Duodenal mucosa (tissue), 2 donors: ENCODE measurements around the gene NETO1.

ENCODE experiments used
- H3K27ac ChIP-seq: one replicate; pipeline ENCODE4 v1.7.0; 2013; ENCODE audit warnings: low read depth, low read length
- H3K27me3 ChIP-seq, 2 donors: one replicate each; pipeline ENCODE4 v1.7.0; 2013; ENCODE audit warnings: low read length in 2 of 2, control low read depth in 1 of 2; ENCODE audit not compliant: insufficient read depth in 2 of 2, control insufficient read depth in 1 of 2
- H3K36me3 ChIP-seq, 2 donors: one replicate each; pipeline ENCODE4 v1.7.0; 2013; ENCODE audit warnings: low read length in 2 of 2, control low read depth in 1 of 2; ENCODE audit not compliant: insufficient read depth in 2 of 2, control insufficient read depth in 1 of 2
- H3K4me1 ChIP-seq, 2 donors: one replicate each; pipeline ENCODE4 v1.7.0; 2013; ENCODE audit warnings: low read length in 2 of 2, control low read depth in 1 of 2; ENCODE audit not compliant: insufficient read depth in 2 of 2, control insufficient read depth in 1 of 2
- H3K4me3 ChIP-seq, 2 donors: one replicate each; pipeline ENCODE4 v1.7.0; 2013; ENCODE audit warnings: low read length in 2 of 2, low read depth in 1 of 2
- H3K9ac ChIP-seq, 2 donors: one replicate each; pipeline ENCODE4 v1.7.0; 2013; ENCODE audit warnings: low read length in 2 of 2, low read depth in 1 of 2
- H3K9me3 ChIP-seq, 2 donors: one replicate each; pipeline ENCODE4 v1.7.0; 2013; ENCODE audit warnings: low read length in 2 of 2, control low read depth in 1 of 2; ENCODE audit not compliant: control insufficient read depth in 1 of 2

NETO1 gene

DNA sequence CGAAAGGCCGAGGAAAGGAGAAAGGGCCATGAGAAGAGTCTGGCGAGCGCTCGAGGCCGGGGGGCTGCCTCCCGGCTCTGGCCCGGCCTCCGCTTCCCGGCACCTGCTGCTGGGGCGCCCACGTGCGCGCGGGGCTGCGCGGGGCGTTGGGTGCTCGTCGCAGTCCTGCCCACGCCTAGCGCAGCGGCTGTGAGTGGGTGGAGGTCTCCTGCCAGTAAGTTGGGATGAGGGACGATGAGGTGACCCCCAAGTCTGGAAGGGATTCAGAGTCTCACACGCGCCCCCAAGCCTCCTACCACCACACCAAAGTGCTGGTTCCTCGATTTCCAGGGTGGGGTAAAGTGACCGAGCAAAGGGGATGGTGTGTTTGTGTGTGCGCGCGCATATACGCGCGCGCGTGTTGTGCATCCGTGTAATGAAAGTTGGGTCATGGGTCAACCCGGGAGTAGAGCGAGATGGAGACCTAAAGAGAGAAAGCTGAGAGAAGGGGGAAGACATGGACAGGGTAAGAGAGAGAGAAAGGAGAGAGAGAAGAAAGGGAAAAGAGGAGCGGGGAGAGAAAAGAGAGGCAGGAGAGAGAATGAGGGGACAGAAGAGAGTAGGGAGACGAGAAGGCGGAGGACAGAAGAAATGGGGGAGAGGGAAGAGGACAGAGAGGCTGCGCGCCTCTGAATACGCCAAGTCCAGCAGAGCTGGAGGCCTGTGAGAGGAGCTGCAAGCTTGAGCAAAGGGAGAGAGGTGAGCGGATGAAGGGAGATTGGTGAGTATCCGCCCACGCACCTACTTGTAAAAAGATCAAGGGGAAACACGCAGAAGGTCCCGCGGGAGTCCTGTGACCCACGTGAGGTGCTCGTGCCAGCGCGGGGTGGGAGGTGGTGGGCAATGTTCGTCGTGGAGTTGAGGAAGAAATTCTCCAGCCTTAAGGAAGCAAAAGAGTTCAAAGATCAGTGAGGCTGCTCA is 1.7 kb upstream of the NETO1 start:
- H3K4me3 ChIP-seq = no peak overlapping the region
- no peaks in the 10 kb centered on the region for H3K27me3 ChIP-seq
- H3K4me1 ChIP-seq = no peaks in the 10 kb centered on the region
- no peaks in the 10 kb centered on the region for H3K36me3 ChIP-seq
- no peak overlapping the region for H3K9ac ChIP-seq
- H3K27ac ChIP-seq = no peak overlapping the region
- H3K9me3 ChIP-seq = no peaks in the 10 kb centered on the region

DNA sequence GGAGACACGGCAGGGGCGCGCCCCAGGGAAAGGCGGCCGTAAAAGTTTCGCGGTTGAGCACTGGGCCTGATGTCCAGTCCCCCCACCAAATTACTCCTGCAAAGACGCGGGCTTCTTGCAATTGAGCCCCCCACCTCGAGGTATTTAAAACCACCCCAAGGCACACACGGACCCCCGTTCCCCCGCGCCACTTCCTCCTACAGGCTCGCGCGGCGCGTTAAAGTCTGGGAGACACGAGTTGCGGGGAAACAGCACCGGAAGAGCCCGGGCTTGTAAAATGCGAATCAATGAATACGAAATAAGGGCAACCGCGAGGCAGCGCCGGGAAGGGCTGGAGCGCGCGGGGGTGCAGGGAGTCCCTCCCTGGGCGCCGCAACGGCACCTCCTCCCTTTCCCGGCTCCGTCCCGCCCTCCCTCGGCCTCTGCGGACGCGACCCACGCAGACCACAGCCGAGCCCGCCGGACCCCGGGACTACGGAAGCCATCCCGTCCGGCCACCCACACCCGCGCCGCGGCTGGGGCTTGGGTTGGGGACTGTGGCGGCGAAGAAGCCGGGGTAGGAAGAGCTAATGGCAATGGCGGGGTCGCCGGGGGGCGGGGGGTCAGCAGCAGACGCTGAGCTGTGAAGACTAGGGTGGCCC is 918 bp upstream of the NETO1 start:
- Histone ChIP-seq H3K36me3 (no peaks in the 10 kb centered on the region), H3K27me3 (no peaks in the 10 kb centered on the region), H3K4me3 (no peak overlapping the region), H3K9ac (no peak overlapping the region), H3K27ac (no peak overlapping the region), H3K4me1 (no peaks in the 10 kb centered on the region), H3K9me3 (no peaks in the 10 kb centered on the region)

DNA sequence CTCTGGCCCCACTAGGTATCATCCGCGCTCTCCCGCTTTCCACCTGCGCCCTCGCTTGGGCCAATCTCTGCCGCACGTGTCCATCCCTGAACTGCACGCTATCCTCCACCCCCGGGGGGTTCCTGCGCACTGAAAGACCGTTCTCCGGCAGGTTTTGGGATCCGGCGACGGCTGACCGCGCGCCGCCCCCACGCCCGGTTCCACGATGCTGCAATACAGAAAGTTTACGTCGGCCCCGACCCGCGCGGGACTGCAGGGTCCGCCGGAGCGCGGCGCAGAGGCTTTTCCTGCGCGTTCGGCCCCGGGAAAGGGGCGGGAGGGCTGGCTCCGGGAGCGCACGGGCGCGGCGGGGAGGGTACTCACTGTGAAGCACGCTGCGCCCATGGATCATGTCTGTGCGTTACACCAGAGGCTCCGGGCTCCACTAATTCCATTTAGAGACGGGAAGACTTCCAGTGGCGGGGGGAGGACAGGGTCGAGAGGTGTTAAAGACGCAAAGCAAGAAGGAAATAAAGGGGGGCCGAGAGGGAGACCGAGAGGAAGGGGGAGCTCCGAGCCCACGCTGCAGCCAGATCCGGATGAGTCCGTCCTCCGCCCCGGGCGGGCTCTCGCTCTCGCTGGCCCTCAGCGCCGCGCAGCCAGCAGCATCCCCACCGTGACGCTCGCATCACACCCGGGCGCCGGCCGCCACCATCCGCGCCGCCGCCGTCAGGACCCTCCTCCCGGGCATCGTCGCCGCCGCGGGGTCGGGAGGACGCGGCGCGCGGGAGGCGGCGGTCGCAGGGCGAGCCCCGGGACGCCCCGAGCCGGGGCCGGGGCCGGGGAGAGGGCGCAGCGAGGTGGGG is 664 bp downstream of the NETO1 start:
- Histone ChIP-seq H3K27me3 (no peaks in the 10 kb centered on the region), H3K4me3 (no peak overlapping the region), H3K9ac (no peak overlapping the region), H3K9me3 (no peaks in the 10 kb centered on the region), H3K4me1 (no peaks in the 10 kb centered on the region), H3K27ac (no peak overlapping the region), H3K36me3 (no peaks in the 10 kb centered on the region)

DNA sequence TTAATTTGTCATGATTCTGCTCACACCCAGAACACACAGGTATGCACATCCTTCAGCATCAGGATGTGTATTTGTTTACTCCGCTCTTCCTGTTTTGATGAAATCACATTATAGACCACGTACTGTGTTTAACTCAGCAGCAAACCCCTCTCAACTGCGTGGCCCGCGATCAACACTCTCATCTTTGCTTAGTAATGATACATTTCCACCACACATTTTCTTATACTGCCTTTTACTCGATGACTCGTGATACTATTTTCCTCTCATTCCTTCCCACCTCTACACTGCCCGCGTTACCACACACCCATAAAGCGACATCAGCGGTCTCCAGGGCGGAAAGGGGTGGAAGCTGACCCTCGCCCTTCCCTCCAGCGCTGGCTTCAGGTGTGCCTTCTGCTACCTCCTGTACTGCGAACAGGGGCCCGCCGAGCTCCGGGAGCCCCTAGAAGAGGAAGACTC is 1.3 kb downstream of the NETO1 start:
- Histone ChIP-seq H3K4me1 (no peaks in the 10 kb centered on the region), H3K27ac (no peak overlapping the region), H3K9me3 (no peaks in the 10 kb centered on the region), H3K36me3 (no peaks in the 10 kb centered on the region), H3K27me3 (no peaks in the 10 kb centered on the region), H3K4me3 (no peak overlapping the region), H3K9ac (no peak overlapping the region)

DNA sequence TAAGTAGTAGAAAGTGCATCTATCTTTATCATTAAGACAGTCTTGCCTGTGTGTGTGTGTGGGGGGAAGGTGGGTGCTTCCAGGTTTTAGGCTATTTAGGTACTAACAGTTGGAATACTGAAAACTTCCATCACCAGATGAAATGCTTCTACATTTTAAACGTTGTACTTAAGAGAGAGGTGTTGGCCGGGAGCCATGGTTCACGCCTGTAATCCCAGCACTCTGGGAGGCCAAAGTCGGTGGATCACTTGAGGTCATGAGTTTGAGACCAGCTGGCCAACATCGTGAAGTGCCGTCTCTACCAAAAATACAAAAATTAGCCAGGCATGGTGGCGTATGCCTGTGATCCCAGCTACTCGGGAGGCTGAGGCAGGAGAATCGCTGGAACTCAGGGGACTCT is 4.0 kb downstream of the NETO1 start:
- Histone ChIP-seq H3K9me3 (no peaks in the 10 kb centered on the region), H3K27ac (no peak overlapping the region), H3K4me1 (no peaks in the 10 kb centered on the region), H3K36me3 (no peaks in the 10 kb centered on the region), H3K27me3 (no peaks in the 10 kb centered on the region), H3K4me3 (no peak overlapping the region), H3K9ac (no peak overlapping the region)

DNA sequence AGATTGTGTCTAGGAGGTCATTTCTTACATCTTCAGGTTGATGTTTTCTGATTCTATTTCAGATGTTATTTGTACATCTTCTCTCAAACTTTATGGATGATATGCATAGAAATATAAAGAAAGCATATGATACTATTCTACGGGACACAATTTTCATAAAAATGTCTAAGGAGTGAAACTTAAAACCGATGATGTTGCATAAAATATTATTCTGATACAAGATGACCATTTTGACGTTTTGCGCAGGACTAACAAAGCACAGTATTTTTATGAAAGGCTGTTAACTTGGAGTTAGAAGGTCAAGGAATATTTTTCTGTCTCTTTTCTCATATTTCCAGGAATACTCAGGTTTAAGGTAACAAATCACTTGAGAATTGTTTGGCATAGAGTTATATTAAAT is 8.7 kb downstream of the NETO1 start:
- Histone ChIP-seq H3K27ac (no peak overlapping the region), H3K4me3 (no peak overlapping the region), H3K4me1 (no peaks in the 10 kb centered on the region), H3K36me3 (no peaks in the 10 kb centered on the region), H3K9ac (no peak overlapping the region), H3K9me3 (peaks cover 0 to 3% of the 10 kb centered on the region in 2 donors), H3K27me3 (no peaks in the 10 kb centered on the region)

DNA sequence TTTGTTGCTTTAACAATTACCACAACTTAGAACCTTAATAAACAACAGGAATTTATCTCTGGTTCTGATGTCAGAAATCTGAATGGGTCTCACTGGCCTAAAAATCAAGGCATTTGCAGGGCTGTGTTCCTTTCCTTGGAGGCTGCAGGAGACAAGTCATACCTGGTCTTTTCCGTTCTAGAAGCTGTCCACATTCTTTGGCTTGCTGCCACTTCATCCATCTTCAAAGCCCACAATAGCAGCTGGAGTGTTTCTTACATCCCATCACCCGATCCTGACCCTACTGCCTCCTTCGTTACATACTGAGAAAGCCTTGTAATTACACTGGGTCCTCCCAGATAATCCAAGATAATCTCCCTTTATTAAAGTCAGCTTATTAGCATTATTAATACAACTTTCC is 18.1 kb downstream of the NETO1 start:
- Histone ChIP-seq H3K27me3 (no peaks in the 10 kb centered on the region), H3K36me3 (no peaks in the 10 kb centered on the region), H3K4me3 (no peak overlapping the region), H3K27ac (no peak overlapping the region), H3K9ac (no peak overlapping the region), H3K9me3 (peaks cover 0 to 12% of the 10 kb centered on the region in 2 donors), H3K4me1 (no peaks in the 10 kb centered on the region)

DNA sequence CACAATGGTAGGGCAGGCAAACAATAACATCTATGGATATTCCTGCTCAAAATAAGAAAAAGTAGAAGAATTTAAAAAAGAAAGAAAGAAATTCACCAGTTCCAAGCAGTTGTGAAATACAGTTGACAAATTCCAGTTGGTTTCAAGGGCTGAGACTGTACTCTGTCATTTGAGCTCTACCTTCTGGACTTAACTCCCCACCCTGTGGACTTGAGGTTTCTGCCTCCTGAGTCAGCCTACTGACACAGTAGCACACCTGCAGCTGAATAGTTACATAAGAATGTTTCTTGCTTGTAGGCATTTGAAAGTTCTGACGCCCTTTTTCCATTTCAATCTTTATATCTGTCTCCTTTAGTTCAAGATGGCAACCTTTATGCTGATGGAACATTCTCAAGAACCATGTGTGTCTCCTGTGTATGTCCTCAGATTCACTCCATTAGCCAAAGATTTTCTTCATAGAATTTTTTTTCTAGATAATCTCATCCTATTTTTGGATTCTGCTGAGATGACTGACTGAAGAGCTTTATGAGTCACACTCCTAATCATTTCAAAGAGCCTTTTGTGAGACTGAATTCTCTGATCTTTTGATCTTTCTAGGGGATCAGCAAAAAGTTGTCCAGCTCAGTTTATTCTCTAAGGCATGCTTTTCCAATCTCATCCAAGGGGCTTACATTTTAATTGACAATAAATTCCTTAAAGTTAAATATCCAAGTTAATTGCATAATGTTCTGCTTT is 19.1 kb downstream of the NETO1 start:
- peaks cover 0 to 12% of the 10 kb centered on the region in 2 donors for H3K9me3 ChIP-seq
- no peak overlapping the region for H3K9ac ChIP-seq
- no peak overlapping the region for H3K4me3 ChIP-seq
- H3K27me3 ChIP-seq = no peaks in the 10 kb centered on the region
- H3K27ac ChIP-seq = no peak overlapping the region
- H3K36me3 ChIP-seq = no peaks in the 10 kb centered on the region
- no peaks in the 10 kb centered on the region for H3K4me1 ChIP-seq

DNA sequence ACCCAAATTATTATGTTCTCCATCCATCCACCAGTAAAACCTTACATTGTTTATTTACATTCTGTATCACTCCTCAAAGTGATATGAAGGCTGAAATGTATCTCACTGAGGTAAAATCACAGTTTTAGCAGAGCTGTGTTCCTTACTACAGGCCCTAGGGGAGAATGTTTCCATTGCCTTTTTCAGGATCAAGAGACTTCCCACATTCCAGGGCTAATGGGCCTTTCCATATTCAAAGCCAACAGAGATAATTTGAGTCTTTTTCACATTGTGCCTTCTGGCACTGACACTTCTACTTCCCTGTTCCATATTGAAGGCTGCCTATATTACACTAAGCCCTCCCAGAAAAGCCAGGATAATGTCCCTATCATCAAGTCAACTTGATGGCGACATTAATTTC is 20.0 kb downstream of the NETO1 start:
- H3K4me1 ChIP-seq = no peaks in the 10 kb centered on the region
- H3K27ac ChIP-seq = no peak overlapping the region
- H3K9ac ChIP-seq = no peak overlapping the region
- no peaks in the 10 kb centered on the region for H3K36me3 ChIP-seq
- H3K9me3 ChIP-seq = peaks cover 0 to 12% of the 10 kb centered on the region in 2 donors
- no peak overlapping the region for H3K4me3 ChIP-seq
- no peaks in the 10 kb centered on the region for H3K27me3 ChIP-seq
